ENCODE data around the gene PRKCB.

GRCh38 chr16:24170407-24170806 lies 334.6 kb downstream of the PRKCB start:
- TF ChIP-seq FOSL1 (IDR thresholded peaks at IDR 0.05; ENCODE audit: insufficient read depth, low read depth, low read length) (no peak), MAX (IDR thresholded peaks at IDR 0.05) (no peak), EGR1 (IDR thresholded peaks at IDR 0.05; ENCODE audit: borderline replicate concordance, low read depth, low read length) (no peak), TBP (IDR thresholded peaks at IDR 0.05; ENCODE audit: low read depth, low read length) (no peak), MAFK (IDR thresholded peaks at IDR 0.05; ENCODE audit: low read depth, low read length) (no peak)
- TF ChIP-seq, protein P1, sequence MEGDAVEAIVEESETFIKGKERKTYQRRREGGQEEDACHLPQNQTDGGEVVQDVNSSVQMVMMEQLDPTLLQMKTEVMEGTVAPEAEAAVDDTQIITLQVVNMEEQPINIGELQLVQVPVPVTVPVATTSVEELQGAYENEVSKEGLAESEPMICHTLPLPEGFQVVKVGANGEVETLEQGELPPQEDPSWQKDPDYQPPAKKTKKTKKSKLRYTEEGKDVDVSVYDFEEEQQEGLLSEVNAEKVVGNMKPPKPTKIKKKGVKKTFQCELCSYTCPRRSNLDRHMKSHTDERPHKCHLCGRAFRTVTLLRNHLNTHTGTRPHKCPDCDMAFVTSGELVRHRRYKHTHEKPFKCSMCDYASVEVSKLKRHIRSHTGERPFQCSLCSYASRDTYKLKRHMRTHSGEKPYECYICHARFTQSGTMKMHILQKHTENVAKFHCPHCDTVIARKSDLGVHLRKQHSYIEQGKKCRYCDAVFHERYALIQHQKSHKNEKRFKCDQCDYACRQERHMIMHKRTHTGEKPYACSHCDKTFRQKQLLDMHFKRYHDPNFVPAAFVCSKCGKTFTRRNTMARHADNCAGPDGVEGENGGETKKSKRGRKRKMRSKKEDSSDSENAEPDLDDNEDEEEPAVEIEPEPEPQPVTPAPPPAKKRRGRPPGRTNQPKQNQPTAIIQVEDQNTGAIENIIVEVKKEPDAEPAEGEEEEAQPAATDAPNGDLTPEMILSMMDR (IDR thresholded peaks at IDR 0.05; ENCODE audit: control extremely low read depth in 1 of 3, insufficient read depth in 1 of 3, low read depth in 1 of 3, low read length in 3 of 3), result no peak
